Measurements from ENCODE around the gene IMMP2L.
"Not testable (repeated sequence)": the region's sequence is repeated elsewhere in the genome, so short reads cannot be mapped to it uniquely, and the experiment has no call there.

Gene IMMP2L

GRCh38 chr7:111509288-111509687 is 53.0 kb downstream of the IMMP2L start:
- Histone ChIP-seq H3K9me3 (no peaks in the 10 kb centered on the region), H3K4me1 (ENCODE audit: control insufficient read depth in 1 of 2, insufficient read depth in 1 of 2, low read depth in 1 of 2, low read length in 1 of 2) (no peaks in the 10 kb centered on the region), H3K36me3 (no peaks in the 10 kb centered on the region), H3K27me3 (no peaks in the 10 kb centered on the region), H3K27ac (no peak overlapping the region), H3K4me3 (ENCODE audit: low read depth in 1 of 2, low read length in 1 of 2) (no peak overlapping the region)
- no peak for TF ChIP-seq CTCF (IDR thresholded peaks at IDR 0.05)

- Histone ChIP-seq H3K27ac (no peak overlapping the region), H3K36me3 (no peaks in the 10 kb centered on the region), H3K4me1 (ENCODE audit: control insufficient read depth in 1 of 2, insufficient read depth in 1 of 2, low read depth in 1 of 2, low read length in 1 of 2) (no peaks in the 10 kb centered on the region), H3K27me3 (no peaks in the 10 kb centered on the region), H3K9me3 (no peaks in the 10 kb centered on the region), H3K4me3 (ENCODE audit: low read depth in 1 of 2, low read length in 1 of 2) (no peak overlapping the region)
- no peak for TF ChIP-seq CTCF (IDR thresholded peaks at IDR 0.05)
Measured at GRCh38 chr7:111508387-111508786, 53.9 kb downstream of the IMMP2L start.

DNA sequence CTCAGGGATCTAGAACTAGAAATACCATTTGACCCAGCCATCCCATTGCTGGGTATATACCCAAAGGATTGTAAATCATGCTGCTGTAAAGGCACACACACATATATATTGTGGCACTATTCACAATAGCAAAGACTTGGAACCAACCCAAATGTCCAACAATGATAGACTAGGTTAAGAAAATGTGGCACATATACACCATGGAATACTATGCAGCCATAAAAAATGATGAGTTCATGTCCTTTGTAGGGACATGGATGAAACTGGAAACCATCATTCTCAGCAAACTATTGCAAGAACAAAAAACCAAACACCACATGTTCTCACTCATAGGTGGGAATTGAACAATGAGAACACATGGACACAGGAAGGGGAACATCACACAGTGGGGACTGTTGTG is 56.9 kb downstream of the IMMP2L start:
- H3K27ac ChIP-seq; H3K9me3 ChIP-seq; H3K4me1 ChIP-seq (ENCODE audit: control insufficient read depth in 1 of 2, insufficient read depth in 1 of 2, low read depth in 1 of 2, low read length in 1 of 2); H3K4me3 ChIP-seq (ENCODE audit: low read depth in 1 of 2, low read length in 1 of 2); H3K27me3 ChIP-seq; H3K36me3 ChIP-seq: not testable (repeated sequence)

DNA sequence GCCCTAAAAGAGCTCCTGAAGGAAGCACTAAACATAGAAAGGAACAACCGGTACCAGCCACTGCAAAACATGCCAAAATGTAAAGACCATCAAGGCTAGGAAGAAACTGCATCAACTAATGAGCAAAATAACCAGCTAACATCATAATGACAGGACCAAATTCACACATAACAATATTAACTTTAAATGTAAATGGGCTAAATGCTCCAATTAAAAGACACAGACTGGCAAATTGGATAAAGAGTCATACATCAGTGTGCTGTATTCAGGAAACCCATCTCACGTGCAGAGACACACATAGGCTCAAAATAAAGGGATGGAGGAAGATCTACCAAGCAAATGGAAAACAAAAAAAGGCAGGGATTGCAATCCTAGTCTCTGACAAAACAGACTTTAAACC is 60.5 kb downstream of the IMMP2L start:
- not testable (repeated sequence) for H3K27ac ChIP-seq; H3K27me3 ChIP-seq; H3K9me3 ChIP-seq; H3K36me3 ChIP-seq; H3K4me3 ChIP-seq (ENCODE audit: low read depth in 1 of 2, low read length in 1 of 2); H3K4me1 ChIP-seq (ENCODE audit: control insufficient read depth in 1 of 2, insufficient read depth in 1 of 2, low read depth in 1 of 2, low read length in 1 of 2)

- H3K9me3 ChIP-seq = no peaks in the 10 kb centered on the region
- no peaks in the 10 kb centered on the region for H3K27me3 ChIP-seq
- H3K4me3 ChIP-seq (ENCODE audit: low read depth in 1 of 2, low read length in 1 of 2) = no peak overlapping the region
- H3K27ac ChIP-seq = no peak overlapping the region
- TF ChIP-seq CTCF (IDR thresholded peaks at IDR 0.05) = no peak
- no peaks in the 10 kb centered on the region for H3K36me3 ChIP-seq
- no peaks in the 10 kb centered on the region for H3K4me1 ChIP-seq (ENCODE audit: control insufficient read depth in 1 of 2, insufficient read depth in 1 of 2, low read depth in 1 of 2, low read length in 1 of 2)
Measured at GRCh38 chr7:111499027-111499426, 63.3 kb downstream of the IMMP2L start.

DNA sequence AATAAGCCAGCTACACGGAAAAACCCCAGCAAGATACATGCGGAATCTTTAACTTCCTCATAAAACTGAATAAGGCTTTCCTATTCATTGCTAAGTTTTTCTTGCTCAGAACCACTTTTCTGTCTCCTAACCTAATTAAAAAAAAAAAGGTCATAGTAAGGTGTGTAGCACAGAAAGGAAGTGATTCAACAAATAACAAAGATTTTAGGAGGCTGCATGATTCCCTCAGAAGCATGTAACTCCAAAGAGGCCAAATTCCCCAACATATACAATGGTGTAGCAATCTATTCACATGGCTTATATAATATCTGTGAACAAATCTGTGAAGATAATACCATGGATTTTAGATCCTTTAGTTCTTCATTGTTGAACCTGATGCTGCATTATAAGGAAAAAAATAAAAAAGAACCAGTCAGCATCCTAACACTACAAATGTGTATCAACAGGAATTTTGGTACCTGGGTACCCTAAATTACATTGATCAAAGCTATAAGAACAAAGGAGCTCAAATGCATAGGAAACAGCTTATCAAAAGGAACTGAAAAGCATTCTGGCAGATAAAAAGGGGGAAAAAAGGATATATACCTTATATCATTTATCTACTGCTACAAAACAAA is 63.8 kb downstream of the IMMP2L start:
- H3K27ac ChIP-seq = no peak overlapping the region
- H3K9me3 ChIP-seq = no peaks in the 10 kb centered on the region
- TF ChIP-seq CTCF (IDR thresholded peaks at IDR 0.05) = no peak

More for the DNA sequence above, 63.8 kb downstream of the IMMP2L start:
- no peaks in the 10 kb centered on the region for H3K27me3 ChIP-seq
- H3K36me3 ChIP-seq = no peaks in the 10 kb centered on the region
- H3K4me3 ChIP-seq (ENCODE audit: low read depth in 1 of 2, low read length in 1 of 2) = no peak overlapping the region
- H3K4me1 ChIP-seq (ENCODE audit: control insufficient read depth in 1 of 2, insufficient read depth in 1 of 2, low read depth in 1 of 2, low read length in 1 of 2) = no peaks in the 10 kb centered on the region
